SH-SY5Y (cell line): ENCODE data around the gene GARIN1A.

Experiments used
- GATA2 ChIP-seq: IDR thresholded peaks from 2 replicates; pipeline ENCODE4 v1.6.1; 2011; ENCODE audit warnings: mild to moderate bottlenecking, low read depth, low read length
- GATA3 ChIP-seq: IDR thresholded peaks from 2 replicates; pipeline ENCODE4 v1.6.1; 2011; ENCODE audit warnings: low read depth, mild to moderate bottlenecking, low read length, moderate library complexity

GARIN1A gene

DNA sequence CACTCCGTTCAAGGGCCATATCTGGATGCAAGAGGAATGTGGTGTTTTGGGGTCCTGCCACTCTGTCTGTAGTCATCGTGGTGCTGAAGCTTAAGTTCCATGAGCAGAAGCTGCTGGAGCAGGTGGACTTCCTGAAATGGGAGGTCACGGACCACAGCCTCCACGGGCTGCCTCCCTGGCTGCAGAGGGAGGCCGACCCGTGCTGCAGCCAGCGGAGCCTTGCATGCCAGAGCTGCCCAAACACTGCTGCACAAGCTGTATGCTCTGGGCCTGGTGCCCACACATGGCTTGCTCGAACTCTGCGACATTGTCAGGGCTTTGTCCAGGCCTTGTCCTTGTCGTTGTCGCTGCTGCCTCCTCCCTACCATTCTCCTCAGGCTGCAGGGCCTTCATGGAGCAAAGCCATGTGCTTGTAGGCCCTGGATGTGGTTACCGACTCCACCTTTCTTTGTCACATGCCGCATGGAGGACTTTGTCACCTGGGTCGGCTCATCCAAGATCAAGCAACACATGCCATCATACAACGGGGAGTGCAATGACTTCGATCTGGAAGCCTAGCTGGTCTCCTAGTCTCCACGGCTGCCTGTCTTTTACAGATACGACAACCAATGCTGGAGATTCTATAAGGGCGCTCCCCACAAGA lies 21.4 kb downstream of the GARIN1A start:
- no peak for TF ChIP-seq GATA2
- TF ChIP-seq GATA3 = no peak

- TF ChIP-seq GATA2 (no peak), GATA3 (no peak)
These were observed 22.6 kb downstream of the GARIN1A start for GRCh38 chr7:128694738-128695137.

- TF ChIP-seq GATA2 = peak; percentile 49; the same call in 1 of the 2 replicates
- no peak for TF ChIP-seq GATA3
These were observed 25.3 kb downstream of the GARIN1A start for GRCh38 chr7:128697302-128697905.

DNA sequence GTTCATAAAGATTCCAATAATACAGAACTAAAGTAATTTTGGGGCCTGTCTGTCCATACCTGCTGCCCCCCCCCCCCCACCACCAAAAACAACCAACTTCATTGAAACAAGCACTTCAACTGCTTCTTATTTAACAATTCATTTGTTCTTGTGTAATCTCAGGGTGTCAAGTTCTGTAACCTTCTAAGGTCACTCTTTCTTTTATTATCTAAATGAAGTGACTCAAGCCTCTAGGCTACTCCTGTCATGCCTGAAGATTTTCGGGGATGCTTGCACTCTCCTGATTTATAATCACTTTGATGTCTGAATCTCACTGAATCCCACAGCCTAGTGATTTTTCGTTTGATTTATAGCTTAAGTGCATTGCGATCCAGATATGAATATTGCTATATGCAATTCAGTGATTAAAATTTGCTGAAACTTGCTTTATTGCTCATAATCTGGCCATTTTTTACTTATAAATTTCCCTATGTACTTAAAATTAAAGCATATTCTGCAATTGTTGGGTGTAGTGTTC lies 27.2 kb downstream of the GARIN1A start:
- TF ChIP-seq GATA2 (no peak), GATA3 (no peak)

GRCh38 chr7:128699895-128700294 lies 27.8 kb downstream of the GARIN1A start:
- TF ChIP-seq GATA3 = no peak
- TF ChIP-seq GATA2 = no peak

- TF ChIP-seq GATA2 (no peak), GATA3 (no peak)
These were observed 29.1 kb downstream of the GARIN1A start for GRCh38 chr7:128701062-128701785.

- TF ChIP-seq GATA3 (no peak), GATA2 (no peak)
These were observed 31.6 kb downstream of the GARIN1A start for GRCh38 chr7:128703609-128704241.

DNA sequence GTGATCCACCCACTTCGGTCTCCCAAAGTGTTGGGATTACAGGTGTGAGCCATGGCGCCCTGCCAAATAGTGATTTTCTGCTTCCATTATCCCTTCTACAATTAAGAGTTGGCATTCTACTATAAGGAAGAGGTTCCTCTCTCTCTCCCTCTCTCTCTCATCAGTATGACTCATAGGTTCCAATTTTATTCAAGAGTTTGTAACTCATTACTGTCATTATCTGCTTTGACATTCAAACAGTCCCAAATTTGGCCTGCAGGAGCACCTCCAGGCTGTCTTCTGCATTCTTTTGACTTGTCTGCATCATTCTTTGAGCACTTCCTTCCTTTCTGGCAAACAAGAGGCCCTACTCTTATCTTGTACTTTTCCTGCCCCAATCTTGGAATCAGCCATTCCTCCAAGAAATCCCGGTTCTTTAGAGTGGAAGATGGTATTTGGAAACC lies 33.8 kb downstream of the GARIN1A start:
- TF ChIP-seq GATA3 = no peak
- no peak for TF ChIP-seq GATA2

- TF ChIP-seq GATA2 (no peak), GATA3 (no peak)
These were observed 35.7 kb downstream of the GARIN1A start for GRCh38 chr7:128707752-128708151.

DNA sequence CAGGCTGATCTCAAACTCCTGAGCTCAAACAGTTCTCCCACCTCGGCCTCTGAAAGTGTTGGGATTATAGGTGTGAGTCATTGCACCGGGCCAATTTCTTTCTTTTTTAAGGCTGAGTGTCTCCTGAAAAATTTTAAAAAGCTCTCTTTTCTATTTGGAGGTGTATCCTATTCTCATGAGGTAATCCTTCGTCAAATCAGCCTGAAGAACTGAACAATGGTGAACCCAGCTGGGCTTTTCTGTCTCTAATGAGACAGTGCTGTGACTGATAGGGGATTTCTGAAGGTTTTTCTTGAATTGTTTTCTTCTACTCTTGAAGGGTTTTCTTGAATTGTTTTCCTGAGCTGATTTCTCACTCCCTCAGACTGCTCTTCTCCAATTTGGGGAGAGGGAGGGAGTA lies 36.1 kb downstream of the GARIN1A start:
- TF ChIP-seq GATA2 = no peak
- TF ChIP-seq GATA3 = no peak

- TF ChIP-seq GATA3 = no peak
- TF ChIP-seq GATA2 = no peak
These were observed 36.7 kb downstream of the GARIN1A start for GRCh38 chr7:128708824-128709223.

DNA sequence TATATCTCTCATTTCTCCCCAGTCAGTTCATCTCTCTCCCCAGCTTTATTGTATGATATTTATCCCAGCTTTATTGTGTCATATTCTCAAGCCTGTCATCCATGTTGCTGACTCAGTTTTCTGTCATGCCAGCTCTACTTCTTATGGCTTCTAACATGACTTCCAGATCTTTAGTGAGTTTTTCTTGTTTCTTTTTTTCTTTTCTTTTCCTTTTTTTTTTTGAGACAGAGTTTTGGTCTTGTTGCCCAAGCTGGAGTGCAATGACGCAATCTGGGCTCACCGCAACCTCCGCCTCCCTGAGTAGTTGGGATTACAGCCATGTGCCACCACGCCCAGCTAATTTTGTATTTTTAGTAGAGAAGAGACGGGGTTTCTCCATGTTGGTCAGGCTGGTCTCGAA lies 38.4 kb downstream of the GARIN1A start:
- TF ChIP-seq GATA2 (no peak), GATA3 (no peak)

GRCh38 chr7:128713794-128714193 lies 41.7 kb downstream of the GARIN1A start:
- TF ChIP-seq GATA2 (no peak), GATA3 (no peak)

GRCh38 chr7:128714701-128715495 lies 42.8 kb downstream of the GARIN1A start:
- TF ChIP-seq GATA3 = no peak
- no peak for TF ChIP-seq GATA2
